ENCODE data around the gene CALU. TPM values are rescaled to one million over a fixed set of nuclear protein-coding genes. Genes with fewer than 3 reads are reported as not detected.

CALU gene
- total and polyA plus RNA-seq, 2 experiments from 2014 or later, result 136 to 179 TPM

DNA sequence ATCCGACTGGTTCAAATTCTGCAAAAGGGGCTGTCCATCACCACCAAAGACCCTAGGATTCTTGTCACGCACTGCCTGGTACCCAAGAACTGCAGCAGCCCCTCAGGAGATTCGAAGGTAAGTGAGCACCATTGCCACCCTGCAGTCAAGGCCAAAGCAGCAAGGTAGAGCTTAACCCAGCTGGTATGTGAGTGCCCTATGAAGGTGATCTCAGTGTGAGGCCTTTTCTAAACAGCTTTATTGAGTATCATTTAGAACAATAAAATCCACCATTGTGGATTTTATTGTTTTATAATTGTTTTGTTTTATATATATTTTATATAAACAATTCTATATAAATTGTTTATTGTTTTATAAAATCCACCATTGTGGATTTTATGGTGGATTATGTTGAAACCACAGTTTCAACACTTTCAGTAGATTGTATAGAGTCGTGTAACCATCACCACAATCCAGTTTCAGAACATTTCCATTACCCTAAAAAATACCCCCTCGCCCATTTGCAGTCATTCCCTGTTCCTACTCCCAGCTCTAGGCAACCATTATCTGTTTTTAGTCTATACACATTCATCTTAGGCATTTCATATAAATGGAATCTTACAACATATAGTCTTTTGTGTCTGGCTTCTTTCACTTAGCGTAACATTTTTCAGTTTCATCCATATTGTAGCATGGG lies 20.1 kb upstream of the CALU start:
- Mint-ChIP-seq H3K27me3 (ENCODE audit: insufficient read depth, low read depth, poor library complexity) (peaks cover 7% of the 10 kb centered on the region), H3K4me1 (no peaks in the 10 kb centered on the region), H3K4me3 (no peak overlapping the region), H3K9me3 (no peaks in the 10 kb centered on the region), H3K36me3 (ENCODE audit: low read depth) (no peaks in the 10 kb centered on the region), H3K27ac (no peak overlapping the region)
- no peak for ATAC-seq
- no peak for DNase-seq (ENCODE audit: low spot score)
- no peak overlapping the region for H3K4me2 ChIP-seq
- no peaks in the 10 kb centered on the region for H3K4me1 ChIP-seq (ENCODE audit: insufficient read depth)
- H3K4me3 ChIP-seq, result no peak overlapping the region
- TF ChIP-seq STAT1 (IDR thresholded peaks at IDR 0.05; ENCODE audit: unreplicated experiment), result no peak
- TF ChIP-seq, protein P1, sequence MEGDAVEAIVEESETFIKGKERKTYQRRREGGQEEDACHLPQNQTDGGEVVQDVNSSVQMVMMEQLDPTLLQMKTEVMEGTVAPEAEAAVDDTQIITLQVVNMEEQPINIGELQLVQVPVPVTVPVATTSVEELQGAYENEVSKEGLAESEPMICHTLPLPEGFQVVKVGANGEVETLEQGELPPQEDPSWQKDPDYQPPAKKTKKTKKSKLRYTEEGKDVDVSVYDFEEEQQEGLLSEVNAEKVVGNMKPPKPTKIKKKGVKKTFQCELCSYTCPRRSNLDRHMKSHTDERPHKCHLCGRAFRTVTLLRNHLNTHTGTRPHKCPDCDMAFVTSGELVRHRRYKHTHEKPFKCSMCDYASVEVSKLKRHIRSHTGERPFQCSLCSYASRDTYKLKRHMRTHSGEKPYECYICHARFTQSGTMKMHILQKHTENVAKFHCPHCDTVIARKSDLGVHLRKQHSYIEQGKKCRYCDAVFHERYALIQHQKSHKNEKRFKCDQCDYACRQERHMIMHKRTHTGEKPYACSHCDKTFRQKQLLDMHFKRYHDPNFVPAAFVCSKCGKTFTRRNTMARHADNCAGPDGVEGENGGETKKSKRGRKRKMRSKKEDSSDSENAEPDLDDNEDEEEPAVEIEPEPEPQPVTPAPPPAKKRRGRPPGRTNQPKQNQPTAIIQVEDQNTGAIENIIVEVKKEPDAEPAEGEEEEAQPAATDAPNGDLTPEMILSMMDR (conservative IDR thresholded peaks at IDR 0.05; ENCODE audit: low read depth in 2 of 2), result no peak
- TF ChIP-seq, protein P2, sequence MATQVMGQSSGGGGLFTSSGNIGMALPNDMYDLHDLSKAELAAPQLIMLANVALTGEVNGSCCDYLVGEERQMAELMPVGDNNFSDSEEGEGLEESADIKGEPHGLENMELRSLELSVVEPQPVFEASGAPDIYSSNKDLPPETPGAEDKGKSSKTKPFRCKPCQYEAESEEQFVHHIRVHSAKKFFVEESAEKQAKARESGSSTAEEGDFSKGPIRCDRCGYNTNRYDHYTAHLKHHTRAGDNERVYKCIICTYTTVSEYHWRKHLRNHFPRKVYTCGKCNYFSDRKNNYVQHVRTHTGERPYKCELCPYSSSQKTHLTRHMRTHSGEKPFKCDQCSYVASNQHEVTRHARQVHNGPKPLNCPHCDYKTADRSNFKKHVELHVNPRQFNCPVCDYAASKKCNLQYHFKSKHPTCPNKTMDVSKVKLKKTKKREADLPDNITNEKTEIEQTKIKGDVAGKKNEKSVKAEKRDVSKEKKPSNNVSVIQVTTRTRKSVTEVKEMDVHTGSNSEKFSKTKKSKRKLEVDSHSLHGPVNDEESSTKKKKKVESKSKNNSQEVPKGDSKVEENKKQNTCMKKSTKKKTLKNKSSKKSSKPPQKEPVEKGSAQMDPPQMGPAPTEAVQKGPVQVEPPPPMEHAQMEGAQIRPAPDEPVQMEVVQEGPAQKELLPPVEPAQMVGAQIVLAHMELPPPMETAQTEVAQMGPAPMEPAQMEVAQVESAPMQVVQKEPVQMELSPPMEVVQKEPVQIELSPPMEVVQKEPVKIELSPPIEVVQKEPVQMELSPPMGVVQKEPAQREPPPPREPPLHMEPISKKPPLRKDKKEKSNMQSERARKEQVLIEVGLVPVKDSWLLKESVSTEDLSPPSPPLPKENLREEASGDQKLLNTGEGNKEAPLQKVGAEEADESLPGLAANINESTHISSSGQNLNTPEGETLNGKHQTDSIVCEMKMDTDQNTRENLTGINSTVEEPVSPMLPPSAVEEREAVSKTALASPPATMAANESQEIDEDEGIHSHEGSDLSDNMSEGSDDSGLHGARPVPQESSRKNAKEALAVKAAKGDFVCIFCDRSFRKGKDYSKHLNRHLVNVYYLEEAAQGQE (IDR thresholded peaks at IDR 0.05; ENCODE audit: unreplicated experiment), result no peak
- TF ChIP-seq POLR2AphosphoS5 (IDR thresholded peaks at IDR 0.05; ENCODE audit: low read depth), result no peak
- TF ChIP-seq, protein P3, sequence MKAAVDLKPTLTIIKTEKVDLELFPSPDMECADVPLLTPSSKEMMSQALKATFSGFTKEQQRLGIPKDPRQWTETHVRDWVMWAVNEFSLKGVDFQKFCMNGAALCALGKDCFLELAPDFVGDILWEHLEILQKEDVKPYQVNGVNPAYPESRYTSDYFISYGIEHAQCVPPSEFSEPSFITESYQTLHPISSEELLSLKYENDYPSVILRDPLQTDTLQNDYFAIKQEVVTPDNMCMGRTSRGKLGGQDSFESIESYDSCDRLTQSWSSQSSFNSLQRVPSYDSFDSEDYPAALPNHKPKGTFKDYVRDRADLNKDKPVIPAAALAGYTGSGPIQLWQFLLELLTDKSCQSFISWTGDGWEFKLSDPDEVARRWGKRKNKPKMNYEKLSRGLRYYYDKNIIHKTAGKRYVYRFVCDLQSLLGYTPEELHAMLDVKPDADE (IDR thresholded peaks at IDR 0.05), result no peak
- no peak for TF ChIP-seq JUNB (IDR thresholded peaks at IDR 0.05; ENCODE audit: unreplicated experiment)
- TF ChIP-seq, protein P4, sequence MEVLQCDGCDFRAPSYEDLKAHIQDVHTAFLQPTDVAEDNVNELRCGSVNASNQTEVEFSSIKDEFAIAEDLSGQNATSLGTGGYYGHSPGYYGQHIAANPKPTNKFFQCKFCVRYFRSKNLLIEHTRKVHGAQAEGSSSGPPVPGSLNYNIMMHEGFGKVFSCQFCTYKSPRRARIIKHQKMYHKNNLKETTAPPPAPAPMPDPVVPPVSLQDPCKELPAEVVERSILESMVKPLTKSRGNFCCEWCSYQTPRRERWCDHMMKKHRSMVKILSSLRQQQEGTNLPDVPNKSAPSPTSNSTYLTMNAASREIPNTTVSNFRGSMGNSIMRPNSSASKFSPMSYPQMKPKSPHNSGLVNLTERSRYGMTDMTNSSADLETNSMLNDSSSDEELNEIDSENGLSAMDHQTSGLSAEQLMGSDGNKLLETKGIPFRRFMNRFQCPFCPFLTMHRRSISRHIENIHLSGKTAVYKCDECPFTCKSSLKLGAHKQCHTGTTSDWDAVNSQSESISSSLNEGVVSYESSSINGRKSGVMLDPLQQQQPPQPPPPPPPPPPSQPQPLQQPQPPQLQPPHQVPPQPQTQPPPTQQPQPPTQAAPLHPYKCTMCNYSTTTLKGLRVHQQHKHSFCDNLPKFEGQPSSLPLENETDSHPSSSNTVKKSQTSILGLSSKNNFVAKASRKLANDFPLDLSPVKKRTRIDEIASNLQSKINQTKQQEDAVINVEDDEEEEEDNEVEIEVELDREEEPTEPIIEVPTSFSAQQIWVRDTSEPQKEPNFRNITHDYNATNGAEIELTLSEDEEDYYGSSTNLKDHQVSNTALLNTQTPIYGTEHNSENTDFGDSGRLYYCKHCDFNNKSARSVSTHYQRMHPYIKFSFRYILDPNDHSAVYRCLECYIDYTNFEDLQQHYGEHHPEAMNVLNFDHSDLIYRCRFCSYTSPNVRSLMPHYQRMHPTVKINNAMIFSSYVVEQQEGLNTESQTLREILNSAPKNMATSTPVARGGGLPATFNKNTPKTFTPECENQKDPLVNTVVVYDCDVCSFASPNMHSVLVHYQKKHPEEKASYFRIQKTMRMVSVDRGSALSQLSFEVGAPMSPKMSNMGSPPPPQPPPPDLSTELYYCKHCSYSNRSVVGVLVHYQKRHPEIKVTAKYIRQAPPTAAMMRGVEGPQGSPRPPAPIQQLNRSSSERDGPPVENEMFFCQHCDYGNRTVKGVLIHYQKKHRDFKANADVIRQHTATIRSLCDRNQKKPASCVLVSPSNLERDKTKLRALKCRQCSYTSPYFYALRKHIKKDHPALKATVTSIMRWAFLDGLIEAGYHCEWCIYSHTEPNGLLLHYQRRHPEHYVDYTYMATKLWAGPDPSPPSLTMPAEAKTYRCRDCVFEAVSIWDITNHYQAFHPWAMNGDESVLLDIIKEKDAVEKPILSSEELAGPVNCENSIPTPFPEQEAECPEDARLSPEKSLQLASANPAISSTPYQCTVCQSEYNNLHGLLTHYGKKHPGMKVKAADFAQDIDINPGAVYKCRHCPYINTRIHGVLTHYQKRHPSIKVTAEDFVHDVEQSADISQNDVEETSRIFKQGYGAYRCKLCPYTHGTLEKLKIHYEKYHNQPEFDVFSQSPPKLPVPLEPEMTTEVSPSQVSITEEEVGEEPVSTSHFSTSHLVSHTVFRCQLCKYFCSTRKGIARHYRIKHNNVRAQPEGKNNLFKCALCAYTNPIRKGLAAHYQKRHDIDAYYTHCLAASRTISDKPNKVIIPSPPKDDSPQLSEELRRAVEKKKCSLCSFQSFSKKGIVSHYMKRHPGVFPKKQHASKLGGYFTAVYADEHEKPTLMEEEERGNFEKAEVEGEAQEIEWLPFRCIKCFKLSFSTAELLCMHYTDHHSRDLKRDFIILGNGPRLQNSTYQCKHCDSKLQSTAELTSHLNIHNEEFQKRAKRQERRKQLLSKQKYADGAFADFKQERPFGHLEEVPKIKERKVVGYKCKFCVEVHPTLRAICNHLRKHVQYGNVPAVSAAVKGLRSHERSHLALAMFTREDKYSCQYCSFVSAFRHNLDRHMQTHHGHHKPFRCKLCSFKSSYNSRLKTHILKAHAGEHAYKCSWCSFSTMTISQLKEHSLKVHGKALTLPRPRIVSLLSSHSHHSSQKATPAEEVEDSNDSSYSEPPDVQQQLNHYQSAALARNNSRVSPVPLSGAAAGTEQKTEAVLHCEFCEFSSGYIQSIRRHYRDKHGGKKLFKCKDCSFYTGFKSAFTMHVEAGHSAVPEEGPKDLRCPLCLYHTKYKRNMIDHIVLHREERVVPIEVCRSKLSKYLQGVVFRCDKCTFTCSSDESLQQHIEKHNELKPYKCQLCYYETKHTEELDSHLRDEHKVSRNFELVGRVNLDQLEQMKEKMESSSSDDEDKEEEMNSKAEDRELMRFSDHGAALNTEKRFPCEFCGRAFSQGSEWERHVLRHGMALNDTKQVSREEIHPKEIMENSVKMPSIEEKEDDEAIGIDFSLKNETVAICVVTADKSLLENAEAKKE (CRISPR knock-in tag; IDR thresholded peaks at IDR 0.05), result no peak
- no peak for TF ChIP-seq NANOG (IDR thresholded peaks at IDR 0.05; ENCODE audit: borderline replicate concordance)
- TF ChIP-seq EZH2phosphoT487 (IDR thresholded peaks at IDR 0.05; ENCODE audit: unreplicated experiment), result no peak
- no peak for TF ChIP-seq ZNF331 (CRISPR knock-in tag; IDR thresholded peaks at IDR 0.05; ENCODE audit: low read depth)
- TF ChIP-seq CREB1 (CRISPR knock-in tag; IDR thresholded peaks at IDR 0.05; ENCODE audit: low read depth), result no peak
- no peak for TF ChIP-seq ZNF114 (CRISPR knock-in tag; IDR thresholded peaks at IDR 0.05)
- TF ChIP-seq EZH2 (IDR thresholded peaks at IDR 0.05; ENCODE audit: low read depth, unreplicated experiment), result no peak
- H3K79me2 ChIP-seq (replicated peaks; ENCODE audit: insufficient read depth), result no peaks in the 10 kb centered on the region
- no peaks in the 10 kb centered on the region for H3K9me2 ChIP-seq (ENCODE audit: insufficient read depth)
- H3K36me3 ChIP-seq (ENCODE audit: insufficient read depth), result no peaks in the 10 kb centered on the region
- no peaks in the 10 kb centered on the region for H3K27me3 ChIP-seq (ENCODE audit: insufficient read depth)
- no peaks in the 10 kb centered on the region for H4K20me1 ChIP-seq (replicated peaks; ENCODE audit: insufficient read depth)
- no peak overlapping the region for H2AFZ ChIP-seq
- H3K27ac ChIP-seq (ENCODE audit: low read depth), result no peak overlapping the region
- no peaks in the 10 kb centered on the region for H3F3A ChIP-seq (replicated peaks; ENCODE audit: low read depth)

Measured in GM23338 (cell line).